HepG2 (cell line): Measurements from ENCODE around the gene CREB3. TPM values are rescaled to one million over a fixed set of nuclear protein-coding genes. Genes with fewer than 3 reads are reported as not detected.
A peak's percentile ranks its signal among the peaks of the same experiment; 100 is the strongest.

Experiments
- DPF2 ChIP-seq: sonication (generic); formaldehyde crosslinking; IDR thresholded peaks from 2 replicates; pipeline ENCODE4 v1.4.0; 2020; ENCODE audit warnings: mild to moderate bottlenecking, low read depth, missing genetic modification reagents, borderline replicate concordance
- FOXC1 ChIP-seq: sonication (generic); formaldehyde crosslinking; IDR thresholded peaks from 2 replicates; pipeline ENCODE4 v1.8.0; 2022; ENCODE audit warnings: mild to moderate bottlenecking, missing genetic modification reagents, borderline replicate concordance
- HOXA9 ChIP-seq: sonication (generic); formaldehyde crosslinking; IDR thresholded peaks from 2 replicates; pipeline ENCODE4 v1.8.1; 2022; ENCODE audit warnings: missing genetic modification reagents, mild to moderate bottlenecking, moderate library complexity, borderline replicate concordance
- HOXD1 ChIP-seq: sonication (generic); formaldehyde crosslinking; IDR thresholded peaks from 2 replicates; pipeline ENCODE4 v1.5.0; 2020; ENCODE audit warnings: missing genetic modification reagents
- KDM2A ChIP-seq: sonication (generic); formaldehyde crosslinking; IDR thresholded peaks from 2 replicates; pipeline ENCODE4 v1.4.0; 2020; ENCODE audit warnings: low read depth, missing genetic modification reagents, borderline replicate concordance
- NFE2 ChIP-seq: sonication (generic); formaldehyde crosslinking; IDR thresholded peaks from 2 replicates; pipeline ENCODE4 v1.4.0; 2020; ENCODE audit warnings: missing genetic modification reagents
- NR2F2 ChIP-seq: IDR thresholded peaks from 2 replicates; pipeline ENCODE4 v1.6.1; 2012; ENCODE audit warnings: low read depth, inconsistent platforms, borderline replicate concordance
- TEAD3 ChIP-seq: optimal IDR thresholded peaks from 2 replicates; pipeline ENCODE3; 2016; ENCODE audit warnings: borderline replicate concordance
- ZBED4 ChIP-seq: sonication (generic); formaldehyde crosslinking; IDR thresholded peaks from 2 replicates; pipeline ENCODE4 v1.4.0; 2020; ENCODE audit warnings: missing genetic modification reagents, borderline replicate concordance
- ZBTB49 ChIP-seq: sonication (generic); formaldehyde crosslinking; IDR thresholded peaks from 2 replicates; pipeline ENCODE4 v1.4.0; 2020; ENCODE audit warnings: missing genetic modification reagents, borderline replicate concordance
- ZBTB8A ChIP-seq: sonication (generic); formaldehyde crosslinking; IDR thresholded peaks from 2 replicates; pipeline ENCODE4 v1.4.0; 2020; ENCODE audit warnings: mild to moderate bottlenecking, low read depth, missing genetic modification reagents, borderline replicate concordance
- ZC3H4 ChIP-seq: sonication (generic); formaldehyde crosslinking; IDR thresholded peaks from 2 replicates; pipeline ENCODE4 v1.4.0; 2020; ENCODE audit warnings: missing genetic modification reagents, borderline replicate concordance
- ZEB1 ChIP-seq: IDR thresholded peaks from 2 replicates; pipeline ENCODE4 v1.6.1; 2012; ENCODE audit warnings: mild to moderate bottlenecking, low read depth, inconsistent platforms; ENCODE audit not compliant: insufficient replicate concordance
- ZNF501 ChIP-seq: sonication (generic); formaldehyde crosslinking; IDR thresholded peaks from 2 replicates; pipeline ENCODE4 v1.5.1; 2020; ENCODE audit warnings: mild to moderate bottlenecking, moderate library complexity, missing genetic modification reagents
- ZNF513 ChIP-seq: sonication (generic); formaldehyde crosslinking; conservative IDR thresholded peaks from 2 replicates; pipeline ENCODE4 v1.5.0; 2020; ENCODE audit warnings: missing genetic modification reagents
- ZNF550 ChIP-seq: sonication (generic); formaldehyde crosslinking; IDR thresholded peaks from 2 replicates; pipeline ENCODE4 v1.4.0; 2020; ENCODE audit warnings: mild to moderate bottlenecking, missing genetic modification reagents, borderline replicate concordance
- ZNF556 ChIP-seq: sonication (generic); formaldehyde crosslinking; IDR thresholded peaks from 2 replicates; pipeline ENCODE4 v1.4.0; 2020; ENCODE audit warnings: mild to moderate bottlenecking, missing genetic modification reagents, borderline replicate concordance
- ZNF619 ChIP-seq: sonication (generic); formaldehyde crosslinking; IDR thresholded peaks from 2 replicates; pipeline ENCODE4 v1.4.0; 2020; ENCODE audit warnings: mild to moderate bottlenecking, missing genetic modification reagents
- ZNF660 ChIP-seq: sonication (generic); formaldehyde crosslinking; IDR thresholded peaks from 2 replicates; pipeline ENCODE4 v1.5.1; 2020; ENCODE audit warnings: mild to moderate bottlenecking, low read depth, missing genetic modification reagents, borderline replicate concordance
- ZSCAN9 ChIP-seq: IDR thresholded peaks from 2 replicates; pipeline ENCODE4 v1.6.1; 2016; ENCODE audit warnings: borderline replicate concordance
- polyA plus RNA-seq, 8 experiments: library from polyadenylated mRNA; depleted of rRNA in 3 of 8; stranded (reverse) in 7 of 8; unstranded in 1 of 8; fragments of >200 nt; fragmentation: Illumina TruSeq in 4 of 8; extraction: Trizol in 4 of 8; gene quantifications; 2 replicates each; pipeline versions ENCODE4 v1.2.1 to v1.2.3, GENCODE V29; 2011 to 2016; ENCODE audit warnings: low read depth in 4 of 8, missing spikeins in 1 of 8, mixed read lengths in 1 of 8; ENCODE audit not compliant: insufficient read depth in 1 of 8
- total RNA-seq, 5 experiments: library from RNA; depleted of rRNA; stranded (reverse); fragments of >200 nt; fragmentation: Illumina TruSeq; extraction: Trizol; gene quantifications; 2 replicates each; pipeline ENCODE4 v1.2.3, GENCODE V29; 2016; ENCODE audit warnings: low read depth in 1 of 5

CREB3 gene
- total and polyA plus RNA-seq, 2 of the 13 experiments (the other 11 are each of a cell fraction or from before 2014, with no cell fraction given): 11.1 to 34.2 TPM

GRCh38 chr9:35732185-35732799, at the start of gene CREB3, which contains the start of gene TLN1 (continued):
- 0 out of 2 replicates have a peak, but pooled peaks have one; percentile 18 for TF ChIP-seq ZNF513 (CRISPR knock-in tag)
- TF ChIP-seq NR2F2: no peak
- peak; percentile 59 for TF ChIP-seq TEAD3 (CRISPR knock-in tag)
- TF ChIP-seq ZBTB8A (CRISPR knock-in tag): no peak
- no peak for TF ChIP-seq NFE2 (CRISPR knock-in tag)
- peak; percentile 89 for TF ChIP-seq ZNF501
- TF ChIP-seq ZBED4 (CRISPR knock-in tag): no peak
- peak; percentile 37 for TF ChIP-seq ZEB1
- TF ChIP-seq ZNF550 (CRISPR knock-in tag): no peak
- TF ChIP-seq ZNF556 (CRISPR knock-in tag): peak; percentile 69; the same call in 1 of the 2 replicates
- no peak for TF ChIP-seq HOXA9 (CRISPR knock-in tag)
- peak; percentile 57; the same call in 1 of the 2 replicates for TF ChIP-seq HOXD1
- no peak for TF ChIP-seq DPF2
- TF ChIP-seq ZBTB49 (CRISPR knock-in tag): no peak
- TF ChIP-seq KDM2A (CRISPR knock-in tag): peak; percentile 89
- TF ChIP-seq ZNF619: no peak
- no peak for TF ChIP-seq ZC3H4
- TF ChIP-seq ZNF660: no peak
- TF ChIP-seq ZSCAN9 (CRISPR knock-in tag): no peak
- peak; percentile 42; the same call in 1 of the 2 replicates for TF ChIP-seq FOXC1 (CRISPR knock-in tag)
